ENCODE results near the gene AMZ2.
"Not testable (repeated sequence)": the region's sequence is repeated elsewhere in the genome, so short reads cannot be mapped to it uniquely, and the experiment has no call there.

The AMZ2 gene

DNA sequence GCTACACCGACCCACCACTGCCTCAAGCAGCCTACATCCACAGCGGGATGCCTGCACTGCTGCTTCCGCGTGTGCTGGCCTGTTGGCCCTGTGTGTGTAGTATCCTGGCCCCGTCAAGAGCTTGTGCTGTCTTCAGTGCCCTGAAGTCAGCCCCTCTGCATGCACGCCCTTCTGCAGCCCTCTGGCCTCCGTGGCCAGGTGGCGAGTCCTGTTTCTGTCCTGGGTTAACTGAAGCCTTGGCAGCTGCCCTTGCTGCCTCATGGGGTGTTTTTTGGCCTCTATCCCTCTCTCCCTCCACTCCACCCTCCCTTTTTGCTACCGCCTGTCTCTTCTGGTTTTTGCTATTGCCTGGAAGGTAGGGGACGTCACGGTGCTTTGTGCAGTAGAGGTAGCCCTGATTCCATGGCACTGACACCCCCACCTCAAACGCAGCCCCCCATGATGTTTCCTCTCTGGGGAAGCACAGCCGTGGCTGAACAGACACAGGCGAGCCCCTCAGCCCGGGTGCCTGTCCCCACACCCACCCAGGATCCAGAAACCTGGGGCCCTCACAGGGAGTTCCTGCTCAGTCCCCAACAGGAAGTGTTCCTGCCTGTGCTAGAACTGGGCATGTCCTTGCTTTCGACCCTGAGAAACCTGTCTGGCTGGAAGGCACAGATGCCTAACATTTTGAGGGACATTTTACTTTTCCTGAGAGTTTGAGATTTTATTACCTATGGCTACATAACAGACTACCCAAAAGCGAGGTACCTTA, 18.8 kb upstream of the AMZ2 start:
- 93% methylated on average over 17 of the region's 17 CpGs for WGBS
- Histone ChIP-seq H4K91ac (ENCODE audit: low read length) (no peak overlapping the region), H3K18ac (ENCODE audit: low read depth in 1 of 2, low read length in 2 of 2) (no peak overlapping the region), H2BK15ac (ENCODE audit: low read depth, poor library complexity, severe bottlenecking) (no peak overlapping the region), H2BK5ac (ENCODE audit: low read depth, low read length, poor library complexity, severe bottlenecking) (no peak overlapping the region), H2BK12ac (ENCODE audit: low read length in 2 of 2) (no peak overlapping the region), H3K4me1 (ENCODE audit: control insufficient read depth, insufficient read depth, low read depth, low read length) (peaks cover 1% of the 10 kb centered on the region), H3K4me2 (ENCODE audit: low read length, poor library complexity, severe bottlenecking) (no peak overlapping the region), H3K4ac (ENCODE audit: low read depth in 1 of 2, low read length in 2 of 2) (no peak overlapping the region), H4K8ac (ENCODE audit: low read length) (no peak overlapping the region), H3K9me3 (ENCODE audit: control insufficient read depth, low read length) (no peaks in the 10 kb centered on the region), H3K23ac (ENCODE audit: low read length in 2 of 2) (no peak overlapping the region), H2AFZ (ENCODE audit: low read depth, low read length) (no peak overlapping the region), H3K9ac (ENCODE audit: low read length) (no peak overlapping the region), H3K27me3 (ENCODE audit: control insufficient read depth in 1 of 2, insufficient read depth in 1 of 2, low read length in 2 of 2) (no peaks in the 10 kb centered on the region), H2AK5ac (ENCODE audit: low read length, severe bottlenecking) (no peak overlapping the region), H3K14ac (ENCODE audit: low read length in 2 of 2) (peak overlapping the region in 1 of 2 experiments; percentile 73), H3K79me1 (replicated peaks; ENCODE audit: low read length, poor library complexity, severe bottlenecking) (peaks cover 2% of the 10 kb centered on the region), H3K27ac (ENCODE audit: low read length, poor library complexity, severe bottlenecking) (no peak overlapping the region), H3K36me3 (ENCODE audit: control insufficient read depth in 1 of 2, insufficient read depth in 2 of 2, low read depth in 1 of 2, low read length in 2 of 2) (no peaks in the 10 kb centered on the region), H3K4me3 (ENCODE audit: insufficient read depth in 1 of 2, low read depth in 1 of 2, low read length in 2 of 2) (no peak overlapping the region), H2BK120ac (ENCODE audit: low read depth, low read length) (no peak overlapping the region)
- DNase-seq, result no peak

DNA sequence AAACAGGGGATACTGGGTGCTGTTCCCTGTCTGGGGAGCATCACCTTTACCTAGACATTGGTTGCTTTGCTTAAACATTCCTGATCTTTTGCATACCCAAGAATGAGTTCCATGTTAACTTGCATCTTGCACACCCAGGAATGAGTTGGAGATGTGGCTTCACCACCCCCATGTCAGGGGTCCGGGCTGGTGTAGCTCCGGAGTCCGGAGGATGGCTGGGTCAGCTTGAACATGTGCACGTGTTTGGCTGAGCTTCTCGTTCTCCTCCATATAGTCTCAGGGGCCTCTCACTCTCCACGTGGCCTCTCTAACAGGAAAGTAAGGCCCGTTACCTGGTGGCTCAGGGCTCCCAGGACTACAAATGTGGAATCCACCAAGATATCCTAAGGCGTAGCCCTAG, 18.2 kb upstream of the AMZ2 start:
- no peak overlapping the region for H2BK120ac ChIP-seq (ENCODE audit: low read depth, low read length)
- no peak overlapping the region for H3K4me3 ChIP-seq (ENCODE audit: insufficient read depth in 1 of 2, low read depth in 1 of 2, low read length in 2 of 2)
- H2BK12ac ChIP-seq (ENCODE audit: low read length in 2 of 2), result no peak overlapping the region
- H3K79me1 ChIP-seq (replicated peaks; ENCODE audit: low read length, poor library complexity, severe bottlenecking), result peaks cover 2% of the 10 kb centered on the region
- no peak overlapping the region for H3K9ac ChIP-seq (ENCODE audit: low read length)
- no peak overlapping the region for H2AK5ac ChIP-seq (ENCODE audit: low read length, severe bottlenecking)
- DNase-seq, result no peak
- peaks cover 1% of the 10 kb centered on the region for H3K4me1 ChIP-seq (ENCODE audit: control insufficient read depth, insufficient read depth, low read depth, low read length)
- no peaks in the 10 kb centered on the region for H3K36me3 ChIP-seq (ENCODE audit: control insufficient read depth in 1 of 2, insufficient read depth in 2 of 2, low read depth in 1 of 2, low read length in 2 of 2)
- no peak overlapping the region for H2BK15ac ChIP-seq (ENCODE audit: low read depth, poor library complexity, severe bottlenecking)
- H3K18ac ChIP-seq (ENCODE audit: low read depth in 1 of 2, low read length in 2 of 2), result no peak overlapping the region
- H3K27me3 ChIP-seq (ENCODE audit: control insufficient read depth in 1 of 2, insufficient read depth in 1 of 2, low read length in 2 of 2), result no peaks in the 10 kb centered on the region
- H2BK5ac ChIP-seq (ENCODE audit: low read depth, low read length, poor library complexity, severe bottlenecking), result no peak overlapping the region
- no peak overlapping the region for H2AFZ ChIP-seq (ENCODE audit: low read depth, low read length)
- no peak overlapping the region for H4K8ac ChIP-seq (ENCODE audit: low read length)
- H3K27ac ChIP-seq (ENCODE audit: low read length, poor library complexity, severe bottlenecking), result no peak overlapping the region
- no peaks in the 10 kb centered on the region for H3K9me3 ChIP-seq (ENCODE audit: control insufficient read depth, low read length)
- no peak overlapping the region for H3K23ac ChIP-seq (ENCODE audit: low read length in 2 of 2)
- H3K4me2 ChIP-seq (ENCODE audit: low read length, poor library complexity, severe bottlenecking), result no peak overlapping the region
- no peak overlapping the region for H3K4ac ChIP-seq (ENCODE audit: low read depth in 1 of 2, low read length in 2 of 2)
- no peak overlapping the region for H4K91ac ChIP-seq (ENCODE audit: low read length)
- WGBS, result 98% methylated on average over 8 of the region's 8 CpGs
- H3K14ac ChIP-seq (ENCODE audit: low read length in 2 of 2), result no peak overlapping the region

DNA sequence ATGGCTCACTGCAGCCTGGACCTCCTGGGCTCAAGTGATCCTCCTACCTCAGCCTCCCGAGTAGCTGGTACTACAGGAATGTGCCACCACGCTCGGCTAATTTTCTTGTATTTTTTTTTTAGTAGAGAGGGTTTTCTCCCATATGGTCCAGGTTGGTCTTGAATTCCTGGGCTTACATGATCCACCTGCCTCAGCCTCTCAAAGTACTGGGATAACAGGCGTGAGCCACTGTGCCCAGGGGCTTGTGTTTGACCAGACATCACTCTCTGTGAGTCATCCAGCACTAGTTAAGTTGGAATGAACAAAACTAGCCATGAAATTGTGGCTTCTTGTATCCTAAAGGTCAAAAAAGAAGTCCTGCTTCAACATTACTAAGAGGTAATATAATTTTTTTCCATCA, 16.7 kb upstream of the AMZ2 start:
- H3K9me3 ChIP-seq (ENCODE audit: control insufficient read depth, low read length); H2AFZ ChIP-seq (ENCODE audit: low read depth, low read length); H3K9ac ChIP-seq (ENCODE audit: low read length); H3K14ac ChIP-seq (ENCODE audit: low read length in 2 of 2); H3K4me2 ChIP-seq (ENCODE audit: low read length, poor library complexity, severe bottlenecking); H2BK120ac ChIP-seq (ENCODE audit: low read depth, low read length); H3K79me1 ChIP-seq (replicated peaks; ENCODE audit: low read length, poor library complexity, severe bottlenecking); H2BK12ac ChIP-seq (ENCODE audit: low read length in 2 of 2); H3K27ac ChIP-seq (ENCODE audit: low read length, poor library complexity, severe bottlenecking); H3K36me3 ChIP-seq (ENCODE audit: control insufficient read depth in 1 of 2, insufficient read depth in 2 of 2, low read depth in 1 of 2, low read length in 2 of 2); H3K23ac ChIP-seq (ENCODE audit: low read length in 2 of 2); H3K27me3 ChIP-seq (ENCODE audit: control insufficient read depth in 1 of 2, insufficient read depth in 1 of 2, low read length in 2 of 2); H2BK15ac ChIP-seq (ENCODE audit: low read depth, poor library complexity, severe bottlenecking); H3K18ac ChIP-seq (ENCODE audit: low read depth in 1 of 2, low read length in 2 of 2); H4K8ac ChIP-seq (ENCODE audit: low read length); H3K4me1 ChIP-seq (ENCODE audit: control insufficient read depth, insufficient read depth, low read depth, low read length); DNase-seq; H2BK5ac ChIP-seq (ENCODE audit: low read depth, low read length, poor library complexity, severe bottlenecking); H3K4ac ChIP-seq (ENCODE audit: low read depth in 1 of 2, low read length in 2 of 2); H2AK5ac ChIP-seq (ENCODE audit: low read length, severe bottlenecking); H4K91ac ChIP-seq (ENCODE audit: low read length); H3K4me3 ChIP-seq (ENCODE audit: insufficient read depth in 1 of 2, low read depth in 1 of 2, low read length in 2 of 2): not testable (repeated sequence)
- 100% methylated on average over 3 of the region's 4 CpGs for WGBS

DNA sequence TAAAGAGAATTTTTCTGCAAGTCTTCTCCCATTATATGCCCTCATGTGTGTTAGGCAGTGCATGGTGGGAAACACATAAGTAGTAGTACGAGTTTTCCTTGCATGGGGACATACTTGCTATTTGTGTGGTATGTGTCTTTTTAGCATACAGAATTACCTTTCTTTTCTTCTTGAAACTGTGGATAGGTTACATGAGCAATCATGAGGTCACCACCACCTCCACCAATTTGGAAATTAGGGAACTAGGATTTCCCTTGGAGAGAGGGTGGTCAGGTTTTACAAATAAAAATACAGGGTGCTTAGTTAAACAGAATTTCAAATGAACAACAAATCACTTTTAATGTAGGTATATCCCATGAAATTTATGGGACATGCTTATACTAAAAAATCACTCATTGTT, 16.3 kb upstream of the AMZ2 start:
- Histone ChIP-seq H3K27me3 (ENCODE audit: control insufficient read depth in 1 of 2, insufficient read depth in 1 of 2, low read length in 2 of 2) (no peaks in the 10 kb centered on the region), H3K27ac (ENCODE audit: low read length, poor library complexity, severe bottlenecking) (no peak overlapping the region), H3K4me2 (ENCODE audit: low read length, poor library complexity, severe bottlenecking) (no peak overlapping the region), H3K36me3 (ENCODE audit: control insufficient read depth in 1 of 2, insufficient read depth in 2 of 2, low read depth in 1 of 2, low read length in 2 of 2) (no peaks in the 10 kb centered on the region), H3K4ac (ENCODE audit: low read depth in 1 of 2, low read length in 2 of 2) (no peak overlapping the region), H3K79me1 (replicated peaks; ENCODE audit: low read length, poor library complexity, severe bottlenecking) (peaks cover 2% of the 10 kb centered on the region), H2AK5ac (ENCODE audit: low read length, severe bottlenecking) (no peak overlapping the region), H2BK5ac (ENCODE audit: low read depth, low read length, poor library complexity, severe bottlenecking) (no peak overlapping the region), H3K23ac (ENCODE audit: low read length in 2 of 2) (no peak overlapping the region), H4K91ac (ENCODE audit: low read length) (no peak overlapping the region), H3K9me3 (ENCODE audit: control insufficient read depth, low read length) (no peaks in the 10 kb centered on the region), H3K9ac (ENCODE audit: low read length) (no peak overlapping the region), H3K4me1 (ENCODE audit: control insufficient read depth, insufficient read depth, low read depth, low read length) (peaks cover 8% of the 10 kb centered on the region), H4K8ac (ENCODE audit: low read length) (no peak overlapping the region), H3K18ac (ENCODE audit: low read depth in 1 of 2, low read length in 2 of 2) (no peak overlapping the region), H3K4me3 (ENCODE audit: insufficient read depth in 1 of 2, low read depth in 1 of 2, low read length in 2 of 2) (no peak overlapping the region), H2BK120ac (ENCODE audit: low read depth, low read length) (no peak overlapping the region), H2BK12ac (ENCODE audit: low read length in 2 of 2) (no peak overlapping the region), H2BK15ac (ENCODE audit: low read depth, poor library complexity, severe bottlenecking) (no peak overlapping the region), H3K14ac (ENCODE audit: low read length in 2 of 2) (no peak overlapping the region), H2AFZ (ENCODE audit: low read depth, low read length) (no peak overlapping the region)
- WGBS, result 100% methylated on average over 1 of the region's 1 CpG
- DNase-seq, result no peak

Measured in mesenchymal stem cell (in vitro differentiated cells and primary cell).